ENCODE results near the gene ATP5MC3. TPM values are rescaled to one million over a fixed set of nuclear protein-coding genes. Genes with fewer than 3 reads are reported as not detected.

Gene ATP5MC3
- total and polyA plus RNA-seq, 10 of the 15 experiments (the other 5 are each of a cell fraction or from before 2014, with no cell fraction given) = 308 to 1,196 (median 550) TPM

GRCh38 chr2:175169191-175169590 lies 12.3 kb downstream of the ATP5MC3 start:
- WGBS (ENCODE audit: insufficient coverage, insufficient replicate concordance, low lambda C conversion rate, missing lambda C conversion rate) = 33% methylated on average over 3 of the region's 3 CpGs
- Histone ChIP-seq H4K20me1 (ENCODE audit: control insufficient read depth, insufficient read depth) (no peaks in the 10 kb centered on the region), H3K4me2 (ENCODE audit: control insufficient read depth, insufficient read depth) (peak overlapping the region; percentile 32), H3K27me3 (replicated peaks in 1 of 2; ENCODE audit: control insufficient read depth in 2 of 2, insufficient read depth in 2 of 2, low read length in 1 of 2) (no peaks in the 10 kb centered on the region), H3K9me3 (replicated peaks; ENCODE audit: control insufficient read depth, insufficient read depth, low read length) (no peaks in the 10 kb centered on the region; the same call in 1 of the 3 replicates), H3K36me3 (ENCODE audit: control insufficient read depth in 2 of 2, insufficient read depth in 2 of 2, low read length in 1 of 2) (peaks cover 0 to 5% of the 10 kb centered on the region in 2 experiments; a peak in 1 of 4 replicates), H3K4me1 (ENCODE audit: control insufficient read depth, insufficient read depth, low read length) (peaks cover 3% of the 10 kb centered on the region; the same call in 1 of the 2 replicates), H3K79me2 (ENCODE audit: control insufficient read depth, insufficient read depth, low read length) (peaks cover 43% of the 10 kb centered on the region), H3K4me3 (0 out of 2 replicates have a peak overlapping the region, but pooled peaks have one; percentile 71), H3K9ac (ENCODE audit: control insufficient read depth, insufficient read depth, low read length) (no peak overlapping the region), H2AFZ (ENCODE audit: control insufficient read depth, low read depth, low read length) (no peak overlapping the region), H3K27ac (ENCODE audit: control insufficient read depth, insufficient read depth) (no peak overlapping the region)
- BruUV-seq (replicated peaks) = no TSS peak
- ATAC-seq = no peak
- ChIA-PET POLR2A (interaction anchor here (0.8 to 2.1 kb wide), 3 partner anchors 9 to 17 kb away, joined by 3 to 22 read pairs (median 6); no protein-coding TSS in a partner anchor), RAD21 (ENCODE audit: unreplicated experiment) (interaction anchor here (1.0 to 1.2 kb wide), 3 partner anchors 17 to 53 kb away, joined by 3 read pairs; no protein-coding TSS in a partner anchor), CTCF (interaction anchor here (0.9 to 1.3 kb wide), 3 partner anchors 9 to 34 kb away, joined by 3 to 11 read pairs (median 3); no protein-coding TSS in a partner anchor), SMC1A (ENCODE audit: uncharacterized antibody, unreplicated experiment) (interaction anchor here (1.3 kb wide), 1 partner anchor 10 kb away, joined by 22 read pairs; the partner anchor contains the start of gene ATP5MC3)
- intact Hi-C loops (cut with micrococcal nuclease; ENCODE audit: unreplicated experiment) = no loop called here
- TF ChIP-seq ATF7 (IDR thresholded peaks at IDR 0.05; ENCODE audit: low read depth) (no peak), CREB1 (IDR thresholded peaks at IDR 0.05; ENCODE audit: low read depth) (peak; percentile 36; the same call in 1 of the 2 replicates), NR2C2 (IDR thresholded peaks at IDR 0.05; ENCODE audit: borderline replicate concordance, control insufficient read depth, insufficient read length, low read depth) (no peak), TCF3 (IDR thresholded peaks at IDR 0.05; ENCODE audit: borderline replicate concordance, insufficient read depth, low read depth, low read length) (no peak), PKNOX1 (IDR thresholded peaks at IDR 0.05) (peak; percentile 64), RUNX3 (IDR thresholded peaks at IDR 0.05; ENCODE audit: low read length) (no peak), BCL11A (IDR thresholded peaks at IDR 0.05; ENCODE audit: low read depth, low read length) (no peak), TARDBP (IDR thresholded peaks at IDR 0.05; ENCODE audit: borderline replicate concordance) (no peak), TCF7 (IDR thresholded peaks at IDR 0.05; ENCODE audit: borderline replicate concordance) (no peak)
- no peak for FAIRE-seq
- no peak for DNase-seq (ENCODE audit: low read depth, low spot score)
- in situ Hi-C loops (cut with MboI) = no loop called here
